Kidney tubule cell (primary cell): ENCODE measurements around the gene SND1.

Source experiments
- DNase-seq: peaks from one replicate; pipeline ENCODE4 v3.0.0-alpha.2; 2018; ENCODE audit warnings: low spot score

Gene SND1

DNA sequence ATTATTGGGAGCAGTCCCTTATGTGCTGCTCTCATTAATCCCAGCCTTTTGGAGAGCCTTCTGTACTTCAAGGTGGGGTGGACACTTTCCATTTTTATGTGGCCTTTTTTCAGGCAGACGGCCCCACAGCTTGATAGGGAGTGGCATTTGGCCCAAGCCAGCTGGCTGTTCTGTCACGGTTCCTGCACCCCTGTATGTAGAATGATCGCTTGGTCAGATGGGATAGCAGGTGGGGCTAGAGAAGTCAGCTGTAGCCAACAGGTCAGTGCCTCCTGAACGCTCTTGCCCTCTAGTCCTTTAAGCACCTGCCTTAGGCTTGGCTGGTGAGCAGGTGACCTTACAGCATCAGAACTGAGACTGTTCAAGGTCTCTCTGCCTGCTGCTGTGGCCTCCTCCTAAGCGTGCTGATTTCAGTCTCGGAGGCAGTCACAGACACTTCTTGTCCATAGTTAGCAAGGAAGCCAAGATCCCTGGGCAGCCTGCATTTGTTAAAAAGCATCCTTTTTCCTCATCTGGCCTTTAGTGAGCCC, 283.9 kb downstream of the SND1 start:
- DNase-seq, result peak; percentile 47

DNA sequence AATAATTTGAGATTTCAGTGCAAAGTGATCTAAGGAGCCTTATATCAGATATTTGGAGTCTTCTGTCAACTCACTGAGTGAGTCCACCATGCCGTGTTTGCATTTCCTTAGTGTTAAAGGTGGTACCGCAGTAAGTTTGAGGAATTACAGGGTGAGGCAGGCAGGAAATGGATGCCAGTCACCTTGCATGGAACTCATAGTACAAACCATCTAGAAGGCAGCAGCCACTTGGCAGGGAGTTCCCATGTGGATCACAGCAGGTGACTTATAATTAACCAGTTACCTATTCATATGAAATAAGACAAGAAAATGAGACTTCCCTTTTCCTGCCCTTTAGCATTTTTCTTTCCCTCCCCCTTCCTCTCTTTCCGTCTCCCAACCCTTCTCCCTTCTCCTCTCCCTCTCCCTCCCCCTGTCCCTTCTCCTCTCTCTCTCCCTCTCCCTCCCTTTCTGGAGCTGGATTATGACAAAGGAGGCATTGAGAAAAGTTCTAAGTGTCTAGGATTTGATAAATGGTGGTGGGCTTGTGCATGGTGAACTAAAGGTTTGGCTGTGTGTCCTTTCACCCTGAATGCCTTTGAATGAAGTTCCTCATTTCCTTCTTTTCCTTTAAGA, 285.2 kb downstream of the SND1 start:
- DNase-seq, result peak; percentile 77

GRCh38 chr7:127938588-127938987, 286.6 kb downstream of the SND1 start:
- DNase-seq, result peak; percentile 82

DNA sequence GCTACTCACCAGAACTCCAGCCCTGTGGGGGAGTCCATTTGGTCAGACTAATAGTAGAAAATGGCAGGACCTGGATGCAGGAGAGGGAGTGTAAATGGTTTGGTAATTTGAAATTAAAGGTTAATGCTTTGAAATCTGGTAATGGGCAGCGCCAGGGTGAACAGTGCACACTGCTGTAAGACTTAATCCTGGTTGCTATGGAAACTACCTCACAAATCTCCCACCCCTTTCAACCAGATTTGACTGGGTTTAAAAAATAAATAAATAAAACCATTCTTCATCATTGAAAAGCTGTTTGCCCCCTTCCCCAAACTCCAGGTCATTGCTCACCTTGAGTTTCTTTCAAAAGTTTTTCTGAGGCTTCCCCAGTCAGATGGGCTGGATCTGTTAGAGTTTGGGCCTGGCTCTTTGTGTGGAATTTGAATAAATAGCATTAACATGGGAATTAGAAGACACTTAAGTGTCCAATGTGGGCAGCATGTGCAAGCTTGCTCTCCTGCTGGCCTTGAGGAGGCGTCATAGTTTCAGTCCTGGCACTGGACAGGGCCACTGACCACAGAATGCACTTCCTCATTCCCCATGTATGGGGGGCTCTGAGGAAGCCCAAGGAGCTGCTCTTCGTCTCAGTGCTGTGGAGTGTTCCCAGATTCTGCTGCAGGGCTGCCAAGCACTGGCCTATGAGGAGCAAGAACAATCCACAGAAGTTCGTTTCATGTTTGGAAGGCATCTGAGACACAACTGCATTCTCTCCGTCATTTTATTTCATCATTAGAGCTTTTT, 288.6 kb downstream of the SND1 start:
- DNase-seq, result no peak

DNA sequence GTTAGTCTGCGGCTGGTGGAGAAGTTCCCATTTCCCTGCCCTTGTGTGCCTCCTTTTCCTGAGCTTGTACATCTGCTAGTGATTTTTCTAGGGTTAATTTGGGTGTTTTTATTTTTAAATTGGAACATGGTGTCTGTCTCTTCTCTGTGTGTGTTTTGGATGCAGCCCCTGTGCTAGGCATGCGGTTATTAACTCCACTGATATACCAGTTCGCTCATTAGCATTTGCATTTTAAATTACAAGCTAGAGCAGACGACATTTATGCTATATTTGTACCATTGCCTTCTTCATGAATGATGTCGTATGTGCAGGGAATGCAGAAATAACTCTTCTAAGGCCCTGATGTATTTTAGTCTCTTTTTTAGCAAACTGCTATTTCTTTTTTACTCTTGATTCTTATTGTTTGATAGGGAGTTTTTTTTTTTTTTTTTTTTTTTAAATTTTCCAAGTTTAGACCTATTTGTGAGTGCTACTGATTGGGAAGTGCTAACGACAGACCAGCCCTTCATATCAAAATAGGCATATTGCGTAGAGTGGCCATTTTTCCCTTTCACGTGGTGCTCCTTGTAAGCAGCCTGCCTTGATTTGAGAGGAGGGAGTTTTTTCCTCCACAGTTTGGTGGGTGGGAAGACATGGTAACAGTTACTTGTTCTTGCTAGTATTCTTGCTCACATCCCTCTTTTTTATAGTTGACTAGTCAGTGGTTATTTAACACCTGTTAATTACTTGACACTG, 289.6 kb downstream of the SND1 start:
- DNase-seq, result no peak

GRCh38 chr7:127943541-127944521, 291.8 kb downstream of the SND1 start:
- DNase-seq, result no peak

DNA sequence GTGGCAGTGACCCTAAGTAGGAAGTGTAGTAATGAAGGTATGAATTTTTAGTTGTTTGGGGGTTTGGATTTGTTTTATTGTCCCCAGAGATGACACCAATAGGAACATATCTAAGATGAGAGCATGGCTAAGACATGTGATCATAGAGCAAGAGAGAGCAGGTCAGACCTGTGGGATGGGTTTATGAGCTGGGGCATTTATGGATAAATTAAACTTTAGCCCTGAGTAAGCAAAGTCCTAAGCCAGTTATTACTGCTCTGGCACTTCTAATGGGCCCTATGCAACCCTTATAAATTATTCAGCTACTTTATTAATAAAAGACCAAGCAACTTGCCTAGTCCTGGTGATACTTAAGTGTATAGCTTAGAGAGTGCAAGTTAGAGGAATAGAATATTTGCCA, 294.1 kb downstream of the SND1 start:
- no peak for DNase-seq

DNA sequence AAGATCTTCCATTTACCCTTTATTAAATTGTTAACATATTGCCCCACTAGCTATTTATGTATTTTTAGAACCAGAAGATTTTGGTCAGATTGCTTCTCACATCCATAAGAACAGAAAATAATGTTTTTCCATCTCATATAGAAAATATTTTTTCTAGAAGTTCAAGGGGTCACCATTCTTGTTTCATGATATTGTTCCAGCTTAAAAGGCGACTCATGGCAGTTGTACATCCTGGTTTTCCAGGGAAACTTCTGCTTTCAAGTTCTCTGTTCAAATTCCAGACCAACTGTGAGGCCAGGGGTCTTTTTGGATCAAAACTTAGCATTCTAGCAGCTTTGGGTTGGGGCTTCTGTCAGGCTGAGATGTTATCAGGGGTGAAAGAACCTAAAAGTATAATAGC, 294.9 kb downstream of the SND1 start:
- DNase-seq, result no peak

- no peak for DNase-seq
Measured at GRCh38 chr7:127948312-127948711, 296.3 kb downstream of the SND1 start.

GRCh38 chr7:127948930-127949329, 296.9 kb downstream of the SND1 start:
- no peak for DNase-seq

DNA sequence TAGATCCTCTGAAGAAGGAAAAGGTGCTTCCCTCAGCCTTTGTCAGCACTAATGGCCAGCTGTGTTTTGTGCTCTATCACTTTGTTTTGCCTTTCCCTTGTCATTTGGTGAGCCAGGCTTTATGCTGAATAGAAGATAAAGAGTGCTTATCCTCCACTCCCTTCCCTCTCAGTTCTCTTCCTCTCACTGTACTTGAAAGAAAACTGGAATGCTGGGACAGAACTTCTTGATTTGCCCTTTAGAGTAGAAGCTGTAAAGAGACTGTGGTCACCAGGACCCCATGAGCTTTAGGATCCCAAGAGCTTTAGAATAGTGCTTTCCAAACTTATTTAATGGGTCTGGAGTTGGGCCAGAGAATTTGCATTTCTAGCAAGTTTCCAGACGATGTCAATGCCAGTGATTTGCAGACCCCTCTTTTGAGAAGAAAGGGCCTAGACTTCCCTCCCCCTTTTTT, 297.8 kb downstream of the SND1 start:
- DNase-seq, result no peak

DNA sequence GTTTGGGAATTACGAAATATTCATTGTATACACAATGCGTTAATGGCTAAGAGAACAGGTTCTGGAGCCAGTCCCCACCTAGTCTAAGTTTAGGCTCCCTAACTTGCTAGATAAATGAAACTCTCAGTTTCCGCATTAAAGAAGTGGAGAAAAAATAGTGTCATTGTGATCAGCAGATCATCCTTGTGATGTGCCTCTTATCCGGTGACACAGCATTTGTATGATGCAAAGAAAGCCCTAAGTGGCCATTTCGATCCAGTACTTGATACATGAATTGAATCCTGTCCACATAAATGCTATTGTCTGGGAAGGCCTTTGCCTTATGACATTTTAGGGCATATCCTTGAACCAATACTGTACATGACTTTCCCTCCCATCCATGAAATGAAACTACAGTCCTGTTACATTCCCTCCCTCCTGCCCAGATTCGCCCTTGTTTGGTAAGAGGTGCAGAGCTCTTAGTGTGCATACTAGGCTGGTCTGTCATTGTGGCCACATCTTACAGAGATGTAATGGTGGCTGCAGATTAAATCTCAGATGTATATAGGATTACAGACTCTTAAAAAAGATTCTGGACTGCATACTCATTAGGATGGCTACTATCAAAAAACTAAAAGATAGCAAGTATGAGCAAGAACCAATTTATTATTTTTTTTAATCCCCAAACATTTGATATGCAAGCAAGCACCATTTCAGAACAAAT, 298.4 kb downstream of the SND1 start:
- no peak for DNase-seq

DNA sequence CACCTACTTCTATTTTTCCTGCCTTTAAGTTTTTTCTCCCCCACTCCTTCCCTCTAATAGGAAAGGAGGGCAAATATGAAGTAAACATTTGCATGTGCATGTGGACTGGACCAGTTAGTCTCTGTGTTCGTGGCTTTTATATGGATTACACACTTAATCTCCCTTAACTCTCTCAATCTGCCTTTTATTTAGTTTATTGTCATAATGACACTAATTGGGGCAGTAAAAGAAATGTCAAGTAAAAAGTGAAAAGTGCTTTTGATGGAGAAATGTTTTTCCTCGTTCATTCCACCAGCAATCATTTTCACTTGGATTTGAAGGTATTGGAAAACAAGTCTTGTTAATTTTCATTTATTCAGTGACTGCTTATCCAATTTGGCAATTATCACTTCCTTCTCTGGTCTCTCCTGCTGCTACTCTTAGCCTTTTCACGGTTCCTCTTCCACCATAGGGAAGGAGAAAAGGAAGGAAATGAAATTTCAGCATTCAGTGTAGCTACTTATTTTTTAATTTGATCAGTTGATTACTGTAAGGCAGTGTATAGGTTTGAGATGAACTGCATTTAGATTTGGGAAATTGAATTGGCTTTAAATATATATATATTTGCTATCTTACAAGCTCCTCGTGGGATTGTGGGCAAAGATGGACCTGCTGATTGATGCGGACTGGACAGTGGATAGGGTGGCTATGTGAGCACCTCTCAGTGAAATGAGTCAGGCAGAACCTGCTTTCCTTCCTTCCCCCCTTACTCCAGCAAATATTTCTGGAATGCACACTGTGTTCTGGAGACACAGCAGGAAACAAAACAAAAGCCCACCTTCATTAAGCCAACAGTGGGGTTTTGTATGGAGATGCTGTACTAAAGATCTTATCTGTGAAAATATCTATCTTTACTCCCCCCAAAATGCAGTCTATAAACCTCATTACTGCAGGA, 301.7 kb downstream of the SND1 start:
- DNase-seq, result peak; percentile 33

DNA sequence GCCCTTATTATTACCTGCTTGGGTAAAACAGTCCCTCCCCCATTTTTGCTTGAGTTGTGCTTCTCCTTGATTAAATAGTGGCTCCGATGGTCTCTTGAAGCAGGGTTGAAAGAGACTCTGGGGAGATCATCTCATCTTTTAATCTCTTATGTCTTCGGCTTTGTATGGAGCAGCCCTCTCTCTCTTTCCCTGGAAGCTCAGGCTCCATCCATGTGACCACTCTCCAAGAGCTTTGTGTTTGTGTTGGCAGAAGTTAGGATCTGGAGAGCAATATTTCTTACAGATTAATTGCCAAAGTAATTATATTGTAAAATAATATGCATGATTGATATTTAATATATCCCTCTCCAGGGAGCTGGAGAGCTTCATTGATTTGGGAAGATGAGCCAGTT, 302.4 kb downstream of the SND1 start:
- DNase-seq, result no peak

- no peak for DNase-seq
Measured at GRCh38 chr7:127955051-127955531, 303.1 kb downstream of the SND1 start.

GRCh38 chr7:127957886-127958285, 305.9 kb downstream of the SND1 start:
- no peak for DNase-seq

DNA sequence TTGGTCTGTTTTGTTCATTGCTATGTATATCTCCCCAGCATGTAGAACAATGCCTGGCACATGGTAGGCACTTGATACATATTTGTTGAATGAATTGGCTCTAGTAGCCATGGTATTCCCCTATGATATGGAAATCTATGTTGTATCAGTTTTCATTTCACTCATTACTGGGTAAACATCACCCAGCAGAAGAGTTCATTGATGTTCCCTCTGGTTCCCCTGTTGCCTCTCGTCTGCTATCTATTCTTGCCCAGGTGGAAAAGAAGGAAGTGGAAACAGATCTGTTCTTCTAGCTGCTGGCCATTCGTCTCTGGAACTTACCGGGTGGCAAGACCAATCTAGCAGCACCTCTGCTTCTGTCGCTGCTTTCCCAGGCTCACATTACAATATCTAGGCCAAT, 307.8 kb downstream of the SND1 start:
- no peak for DNase-seq

GRCh38 chr7:127961786-127962453, 309.9 kb downstream of the SND1 start:
- no peak for DNase-seq
